ENCODE data around the gene C6orf120.

C6orf120 gene

DNA sequence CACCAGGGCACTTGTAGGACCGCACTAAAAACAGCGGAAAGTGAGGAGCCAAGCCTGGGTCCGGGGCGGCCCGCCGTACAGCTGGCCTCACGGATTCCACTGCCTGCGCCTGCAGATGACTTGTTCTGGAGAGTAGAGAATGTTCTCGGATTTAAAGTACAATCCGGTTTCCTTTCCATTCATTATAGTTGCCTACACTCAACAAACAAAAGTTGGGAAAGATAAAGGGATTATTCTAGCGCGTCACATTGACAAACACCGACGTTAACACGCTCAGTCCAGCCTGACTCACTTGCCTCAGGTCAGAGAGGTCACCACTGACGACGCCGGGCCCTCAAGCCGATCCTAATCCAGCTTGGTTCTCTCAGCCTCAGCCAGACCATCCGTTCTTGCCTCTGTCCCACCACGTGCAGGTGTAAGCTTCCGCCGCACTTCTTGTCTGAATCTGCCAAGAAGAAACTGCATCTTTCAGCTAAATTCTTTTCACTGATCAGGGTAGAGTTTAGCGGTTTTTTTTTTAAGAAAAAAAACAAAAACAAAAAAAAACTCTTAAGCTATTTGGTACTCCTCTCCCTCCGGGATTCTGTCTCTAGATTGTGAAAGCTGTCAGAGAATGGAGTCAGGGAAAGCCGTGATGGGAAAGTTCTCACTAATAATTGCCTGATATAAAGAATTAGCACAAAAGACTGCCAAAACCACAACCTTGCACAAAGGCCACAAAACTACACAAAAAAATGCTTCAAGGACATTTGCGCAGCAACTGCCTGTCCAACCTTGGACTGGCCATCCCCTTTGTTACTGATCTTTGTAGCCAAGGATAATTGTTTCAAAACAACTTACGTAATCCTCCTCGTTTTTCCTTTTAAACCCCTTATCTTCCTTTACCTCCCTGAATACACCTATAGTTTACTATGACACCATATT is 23.5 kb downstream of the C6orf120 start:
- no peak for DNase-seq (ENCODE audit: low read depth)

DNA sequence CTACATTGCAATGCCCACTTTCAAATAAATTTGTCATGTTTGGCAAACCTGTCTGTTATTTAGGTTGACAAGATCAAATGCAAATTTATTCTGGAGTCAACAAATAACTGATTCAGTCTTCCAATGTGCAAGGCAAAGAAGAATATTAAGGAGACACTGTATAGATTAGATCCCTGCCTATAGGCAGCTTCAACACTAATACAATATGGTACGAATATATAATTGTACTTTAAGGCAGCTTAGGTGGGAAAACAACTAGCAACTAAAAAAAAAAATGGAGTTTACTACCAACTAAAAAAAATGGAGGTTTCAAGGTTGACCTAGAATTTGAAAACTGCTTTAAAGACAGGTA is 24.1 kb downstream of the C6orf120 start:
- no peak for DNase-seq (ENCODE audit: low read depth)

DNA sequence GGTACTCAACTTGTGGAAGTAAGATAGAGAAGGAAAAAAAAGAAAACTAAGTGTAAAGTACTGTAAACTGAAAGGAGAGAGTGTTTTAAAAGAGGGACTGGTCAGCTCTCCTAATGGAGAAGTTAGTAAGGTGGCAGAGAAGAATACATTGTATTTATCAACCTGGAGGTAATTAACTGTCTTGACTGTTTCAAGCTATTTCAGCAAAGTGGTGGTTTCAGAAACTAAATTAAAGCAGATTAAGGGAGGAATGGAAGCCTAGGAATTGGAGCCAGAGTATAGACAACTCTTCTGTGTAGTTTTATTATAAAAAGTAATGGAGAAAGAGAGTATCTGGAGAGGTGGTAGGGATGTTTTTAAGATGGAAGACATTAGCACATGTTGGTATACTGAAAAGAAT is 25.0 kb downstream of the C6orf120 start:
- no peak for DNase-seq (ENCODE audit: low read depth)

DNA sequence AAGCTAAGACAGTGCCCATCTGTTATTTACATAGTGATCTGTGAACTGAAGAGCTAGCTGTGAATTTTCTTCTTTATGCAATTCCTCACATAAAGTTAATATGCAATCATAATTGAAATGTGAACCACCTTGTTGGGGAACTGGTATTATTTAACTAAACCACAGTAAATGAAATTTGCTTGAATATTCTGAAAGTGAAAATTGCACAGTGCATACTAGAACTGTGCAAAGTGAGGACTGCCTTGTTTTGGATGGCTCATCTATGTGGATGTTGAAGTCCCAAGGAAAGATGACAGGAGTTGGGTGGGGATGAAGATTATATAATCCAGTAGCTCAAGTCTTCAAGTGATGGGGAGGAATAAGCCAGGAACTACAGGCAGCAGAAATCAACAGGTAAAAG is 28.0 kb downstream of the C6orf120 start:
- no peak for DNase-seq (ENCODE audit: low read depth)

DNA sequence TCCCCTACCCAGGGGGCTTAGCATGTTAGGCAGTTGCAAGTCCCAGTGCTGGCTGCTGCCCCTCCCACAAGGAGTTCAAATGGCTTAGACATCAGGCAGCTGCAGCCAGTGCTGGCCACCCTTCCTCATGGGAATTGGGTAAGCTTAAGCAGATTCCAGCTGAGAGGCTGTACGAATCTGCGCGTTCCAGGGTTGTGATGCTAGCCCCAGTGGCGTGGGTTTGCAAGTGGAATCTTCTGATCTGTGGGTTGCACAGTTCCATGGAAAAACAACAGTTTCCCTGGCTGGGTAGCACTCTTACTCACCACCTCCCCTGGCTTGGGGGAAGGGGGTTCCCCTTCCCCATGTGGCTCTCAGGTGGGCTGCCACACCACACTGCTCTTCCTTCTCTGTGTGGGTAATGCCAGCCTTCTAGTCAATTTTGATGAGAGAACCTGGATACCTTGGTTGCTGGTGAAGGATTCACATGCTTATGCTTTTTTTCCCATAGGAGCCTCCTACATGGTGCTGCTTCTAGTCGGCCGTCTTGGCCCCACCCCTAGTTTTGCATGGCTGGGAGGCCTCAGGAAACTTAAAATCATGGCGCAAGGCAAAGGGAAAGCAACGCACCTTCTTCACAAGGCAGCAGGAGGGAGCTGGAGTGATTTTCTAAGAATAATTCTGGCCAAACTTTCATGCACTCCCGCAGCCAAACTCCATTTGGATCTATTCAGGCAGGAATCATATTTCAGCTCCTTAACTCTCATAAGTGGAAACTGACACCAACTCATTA is 36.5 kb downstream of the C6orf120 start:
- no peak for DNase-seq (ENCODE audit: low read depth)

DNA sequence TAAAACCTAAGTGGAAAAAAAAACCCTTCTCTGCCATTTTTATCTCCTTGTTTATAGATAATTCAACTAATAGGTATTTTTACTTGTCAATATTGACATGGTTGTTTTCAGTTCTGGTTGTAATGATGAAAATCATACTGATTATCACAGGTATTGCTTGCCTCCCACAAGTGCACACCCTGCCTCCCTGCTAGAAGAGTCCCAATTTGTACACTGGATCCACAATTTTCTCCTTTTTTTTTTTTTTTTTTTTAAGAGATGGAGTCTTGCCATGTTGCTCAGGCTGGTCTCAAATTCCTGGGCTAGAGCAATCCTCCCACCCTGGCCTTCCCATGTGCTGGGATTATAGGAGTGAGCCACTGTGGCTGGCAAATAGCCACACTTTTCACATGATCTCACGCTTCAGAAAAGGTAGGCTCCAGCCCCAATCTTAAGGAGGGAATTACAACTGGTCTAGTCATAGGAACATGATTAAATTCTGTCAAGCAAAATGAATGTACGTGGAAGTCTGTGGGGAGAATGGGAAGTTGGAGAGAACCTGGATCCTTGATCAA is 37.1 kb downstream of the C6orf120 start:
- no peak for DNase-seq (ENCODE audit: low read depth)

DNA sequence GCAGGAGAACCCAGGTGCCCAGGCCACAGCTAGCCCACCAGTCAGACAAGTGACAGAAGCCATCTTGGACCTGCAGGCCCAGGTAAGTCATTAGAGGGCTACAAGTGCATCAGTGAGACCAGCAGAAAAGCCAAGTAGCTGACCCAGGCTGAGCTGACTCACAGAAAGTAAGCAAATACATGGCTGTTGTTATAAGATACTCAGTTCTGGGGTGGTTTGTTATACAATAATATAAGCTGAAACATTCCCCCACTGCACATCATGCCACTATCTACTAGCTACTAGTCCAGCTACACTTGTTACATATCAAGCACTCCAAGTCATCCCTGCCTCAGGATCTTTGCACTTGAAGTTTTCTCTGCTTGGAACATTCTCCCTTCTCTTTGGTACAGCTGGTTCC is 39.4 kb downstream of the C6orf120 start:
- no peak for DNase-seq (ENCODE audit: low read depth)

DNA sequence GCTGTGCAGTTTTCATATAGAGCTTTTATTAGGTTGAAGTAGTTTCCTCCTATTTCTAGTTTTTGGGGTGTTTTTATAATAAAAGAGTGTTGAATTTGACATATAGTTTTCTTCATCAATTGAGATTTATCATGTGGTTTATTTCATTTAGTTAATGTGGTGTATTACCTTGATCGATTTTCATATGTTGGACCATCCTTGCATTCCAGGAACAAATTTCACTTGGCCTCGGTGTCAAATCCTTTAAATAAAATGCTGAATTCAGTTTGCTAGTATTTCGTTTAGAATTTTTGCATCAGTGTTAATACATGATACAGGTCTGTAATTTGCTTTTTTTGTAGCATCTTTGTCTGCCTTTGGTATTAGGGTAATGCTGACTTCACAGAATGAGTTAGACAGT is 43.5 kb downstream of the C6orf120 start:
- DNase-seq (ENCODE audit: low read depth) = no peak

DNA sequence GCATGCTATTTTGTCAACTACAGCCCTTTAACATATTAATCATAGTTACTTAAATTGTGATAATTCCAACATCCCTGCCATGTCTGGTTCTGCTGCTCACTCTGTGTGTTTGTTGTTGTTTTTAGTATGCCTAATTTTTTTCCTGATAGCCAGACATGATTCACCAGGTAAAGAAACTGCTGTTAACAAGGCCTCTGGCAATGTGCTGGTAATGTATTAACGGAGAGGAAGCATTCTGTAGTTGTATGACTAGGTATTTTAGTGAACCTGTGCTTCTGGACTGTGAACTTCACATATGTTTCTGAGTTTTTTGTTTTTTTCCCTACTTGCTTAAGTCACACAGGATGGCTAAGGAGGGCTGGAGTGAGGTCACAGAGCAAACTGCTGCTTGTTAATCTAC is 44.6 kb downstream of the C6orf120 start:
- DNase-seq (ENCODE audit: low read depth) = no peak

DNA sequence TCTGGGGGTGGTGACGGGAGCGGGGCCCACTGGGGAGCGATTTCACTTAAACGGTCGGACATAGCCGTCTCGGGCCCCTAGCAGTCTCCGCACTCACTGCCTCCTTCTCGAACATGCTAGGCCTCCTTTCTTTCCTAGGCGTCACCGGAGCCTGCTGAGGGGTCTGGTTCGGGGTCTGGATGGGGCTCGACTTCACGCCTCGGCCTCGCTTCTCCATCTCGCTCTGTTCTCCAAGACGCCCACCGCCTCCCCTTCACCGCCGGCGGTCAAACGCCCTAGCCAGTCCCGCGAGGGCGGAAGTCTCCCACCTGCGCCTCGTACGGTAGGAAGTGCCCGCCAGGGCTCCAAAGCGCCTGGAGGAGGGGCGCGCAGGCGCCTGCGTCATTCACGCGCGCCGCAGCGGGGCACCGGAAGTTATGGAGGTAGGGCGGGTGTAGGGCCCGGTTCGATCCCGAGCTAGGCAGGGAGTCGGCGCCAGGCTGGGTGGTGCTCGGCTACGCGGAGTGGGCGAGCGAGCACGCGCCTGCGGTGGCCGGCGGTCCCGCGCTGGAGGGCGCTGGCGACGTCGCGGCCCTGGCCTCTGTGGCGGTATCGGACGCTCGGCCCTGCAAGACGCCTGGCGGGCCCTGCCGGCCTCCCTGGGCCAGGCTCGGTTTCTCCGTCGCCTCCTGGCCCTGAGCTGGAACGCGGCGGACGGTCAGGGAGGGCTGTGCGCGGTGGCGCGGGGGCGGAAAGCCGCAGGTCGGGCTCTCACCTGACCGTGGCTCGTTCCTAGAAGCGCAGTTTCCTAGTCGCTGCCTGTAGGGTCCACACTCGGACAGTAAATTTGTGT is 49.5 kb downstream of the C6orf120 start, which contains the start of the genes DYNLT2 and ERMARD:
Gene DYNLT2 (minus strand): TSS at position 331 of the 832 bp plus-strand sequence. CDS start 114 bp downstream, at position 217.
Gene ERMARD (plus strand): TSS at position 381 of the 832 bp plus-strand sequence. CDS start 36 bp downstream, at position 417.
- DNase-seq (ENCODE audit: low read depth) = peak; percentile 90

DNA sequence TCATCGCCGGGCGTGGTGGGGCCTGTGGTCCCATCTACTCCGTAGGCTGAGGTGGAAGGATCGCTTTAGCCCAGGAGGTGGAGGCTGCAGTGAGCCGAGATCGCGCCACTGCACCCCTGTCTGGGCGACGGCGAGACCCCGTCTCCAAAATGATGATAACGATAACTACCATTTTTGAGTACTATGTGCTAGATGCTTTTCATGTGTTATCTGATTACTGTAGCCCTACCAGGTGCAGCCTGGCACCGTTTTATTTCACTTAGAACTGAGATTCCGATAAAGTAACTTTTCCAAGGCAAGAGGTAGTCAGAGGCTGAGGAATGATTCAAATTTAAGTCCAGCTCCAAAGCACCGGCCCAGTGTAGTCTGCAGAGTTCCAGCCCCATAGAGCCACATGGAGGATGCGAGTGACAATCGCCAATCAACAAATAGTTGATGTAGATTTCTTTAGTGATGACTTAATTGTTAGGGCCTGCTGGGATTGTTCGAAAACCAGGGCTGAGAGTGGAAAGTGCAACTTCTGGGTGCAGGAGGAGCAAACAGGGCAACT is 50.2 kb downstream of the C6orf120 start:
- DNase-seq (ENCODE audit: low read depth) = no peak

Measured in T follicular helper cell (primary cell).